GM19240 (cell line): Measurements from ENCODE around the gene PRR15L.

Source experiments
- DNase-seq: peaks from one replicate; pipeline ENCODE4 v3.0.0; 2011; ENCODE audit warnings: low spot score; ENCODE audit not compliant: insufficient read length

Gene PRR15L

GRCh38 chr17:47905221-47905733 lies 52.4 kb downstream of the PRR15L start:
- no peak for DNase-seq

GRCh38 chr17:47902039-47902744 lies 55.5 kb downstream of the PRR15L start:
- DNase-seq, result no peak
